Medulla oblongata (tissue), 1 donor: ENCODE measurements around the gene PTPRK.

Experiments
- DNase-seq: peaks from one replicate; pipeline ENCODE4 v3.0.0-alpha.2; 2015; ENCODE audit errors: extremely low spot score

The PTPRK gene

GRCh38 chr6:128246472-128247260, 273.7 kb downstream of the PTPRK start:
- no peak for DNase-seq

- DNase-seq = no peak
Observed at GRCh38 chr6:128244751-128245405, 275.5 kb downstream of the PTPRK start.

GRCh38 chr6:128242765-128243403, 277.5 kb downstream of the PTPRK start:
- DNase-seq = no peak

- DNase-seq = no peak
Observed at GRCh38 chr6:128241216-128241615, 279.2 kb downstream of the PTPRK start.

GRCh38 chr6:128240024-128240428, 280.4 kb downstream of the PTPRK start:
- peak; percentile 9 for DNase-seq

- DNase-seq = peak; percentile 15
Observed at GRCh38 chr6:128239146-128239545, 281.3 kb downstream of the PTPRK start.

GRCh38 chr6:128238225-128238624, 282.2 kb downstream of the PTPRK start:
- DNase-seq = peak; percentile 72

GRCh38 chr6:128235556-128235955, 284.8 kb downstream of the PTPRK start:
- DNase-seq = no peak

GRCh38 chr6:128233531-128233930, 286.9 kb downstream of the PTPRK start:
- DNase-seq = no peak

- DNase-seq = no peak
Observed at GRCh38 chr6:128230267-128230989, 290.0 kb downstream of the PTPRK start.

- no peak for DNase-seq
Observed at GRCh38 chr6:128225612-128226011, 294.8 kb downstream of the PTPRK start.

GRCh38 chr6:128216917-128217316, 303.5 kb downstream of the PTPRK start:
- DNase-seq = no peak

- no peak for DNase-seq
Observed at GRCh38 chr6:128209771-128210170, 310.6 kb downstream of the PTPRK start.

GRCh38 chr6:128208851-128209580, 311.4 kb downstream of the PTPRK start:
- no peak for DNase-seq

GRCh38 chr6:128208078-128208477, 312.3 kb downstream of the PTPRK start:
- no peak for DNase-seq

- no peak for DNase-seq
Observed at GRCh38 chr6:128206610-128207426, 313.6 kb downstream of the PTPRK start.

GRCh38 chr6:128204616-128205015, 315.8 kb downstream of the PTPRK start:
- DNase-seq = no peak

GRCh38 chr6:128202169-128202765, 318.1 kb downstream of the PTPRK start:
- no peak for DNase-seq

GRCh38 chr6:128200789-128201188, 319.6 kb downstream of the PTPRK start:
- DNase-seq = no peak

- no peak for DNase-seq
Observed at GRCh38 chr6:128199461-128199860, 320.9 kb downstream of the PTPRK start.
